GM19238 (cell line): ENCODE measurements around the gene PKN1.
"Not testable (repeated sequence)": the region's sequence is repeated elsewhere in the genome, so short reads cannot be mapped to it uniquely, and the experiment has no call there.

Source experiments
- DNase-seq: peaks from one replicate; pipeline ENCODE4 v3.0.0; 2011; ENCODE audit warnings: low spot score; ENCODE audit not compliant: insufficient read length

The PKN1 gene

DNA sequence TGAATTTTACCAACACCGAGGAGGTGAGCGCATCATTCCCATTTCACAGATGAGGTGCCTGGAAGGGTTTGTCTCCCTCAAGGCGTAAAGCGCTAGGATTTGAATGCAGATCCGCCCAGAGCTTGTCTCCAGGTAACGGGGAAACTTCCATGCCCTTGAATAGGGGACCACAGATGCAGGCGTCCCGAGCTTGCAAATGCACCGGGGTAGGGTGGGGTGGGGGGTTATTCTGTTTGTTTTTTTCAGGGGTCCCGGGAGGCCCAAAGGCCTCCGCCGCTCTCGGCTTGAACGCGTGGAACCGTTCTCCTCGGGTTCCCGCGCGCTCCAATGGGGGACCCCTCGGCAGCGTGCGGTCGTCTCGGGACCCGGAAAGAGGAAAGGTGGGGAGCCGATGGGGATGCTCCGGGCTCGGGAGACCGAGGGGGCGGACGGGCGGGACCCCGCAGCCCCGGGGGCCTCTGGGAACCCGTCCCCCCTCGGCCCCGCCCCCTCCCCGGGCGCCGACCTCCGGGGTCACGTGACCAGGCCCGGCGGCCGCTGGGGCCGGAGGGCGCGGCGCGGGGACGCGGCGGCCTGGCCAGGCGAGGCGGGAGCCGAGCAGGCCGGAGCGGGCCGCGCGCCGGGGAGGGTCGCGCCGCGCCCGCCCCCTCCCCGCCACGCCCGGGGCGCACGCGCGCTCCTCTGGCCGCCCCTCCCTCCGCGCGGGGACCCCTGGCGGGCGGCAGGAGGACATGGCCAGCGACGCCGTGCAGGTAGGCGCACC lies at the start of gene PKN1:
TSS of gene PKN1 (plus strand) at position 516 of the 763 bp plus-strand sequence. CDS start at position 732, 216 bp downstream.
- DNase-seq, result peak; percentile 73

DNA sequence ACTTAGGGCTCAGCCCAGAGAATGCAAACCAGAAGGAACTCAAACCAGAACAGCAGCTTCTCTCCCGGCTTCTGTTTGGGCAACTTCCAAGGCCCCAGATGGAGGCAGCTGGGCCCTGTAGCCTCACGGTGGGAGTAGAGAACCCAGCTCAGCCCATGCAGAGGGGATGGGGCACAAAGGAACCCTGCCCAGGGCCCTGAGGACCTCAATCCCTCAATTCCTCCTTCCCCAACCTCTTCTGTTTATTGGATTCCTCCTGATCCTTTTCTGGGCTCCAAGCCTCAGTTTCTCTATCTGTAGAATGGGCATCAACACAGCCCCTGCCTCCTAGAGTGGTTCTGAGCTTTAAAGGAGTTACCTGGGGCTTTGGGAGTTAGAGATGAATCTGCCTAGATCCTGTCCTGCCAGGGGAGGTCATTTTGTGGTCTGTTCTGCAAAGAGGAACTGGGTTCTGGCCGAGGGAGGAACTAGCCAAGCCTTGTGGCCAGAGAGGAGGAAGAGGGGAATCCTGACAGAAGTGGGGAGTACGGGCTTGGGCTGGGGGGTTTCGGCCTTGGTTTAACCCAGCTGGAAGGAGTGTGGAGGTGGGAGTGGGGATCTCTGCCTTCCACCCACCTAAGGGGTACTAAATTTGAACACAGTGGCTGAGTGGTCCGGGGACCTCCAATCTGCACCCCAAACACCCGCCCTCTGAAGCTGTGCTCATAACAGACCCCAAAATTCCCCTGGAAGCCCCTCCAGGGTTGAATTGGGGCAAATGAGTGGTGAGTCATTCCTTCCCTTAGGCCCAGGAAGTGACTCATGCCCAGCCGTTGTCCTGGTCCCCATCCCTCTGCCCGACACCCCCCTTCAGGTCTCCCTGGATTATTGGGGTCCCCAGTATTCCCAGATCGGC lies 49.2 kb upstream of the PKN1 start:
- no peak for DNase-seq

DNA sequence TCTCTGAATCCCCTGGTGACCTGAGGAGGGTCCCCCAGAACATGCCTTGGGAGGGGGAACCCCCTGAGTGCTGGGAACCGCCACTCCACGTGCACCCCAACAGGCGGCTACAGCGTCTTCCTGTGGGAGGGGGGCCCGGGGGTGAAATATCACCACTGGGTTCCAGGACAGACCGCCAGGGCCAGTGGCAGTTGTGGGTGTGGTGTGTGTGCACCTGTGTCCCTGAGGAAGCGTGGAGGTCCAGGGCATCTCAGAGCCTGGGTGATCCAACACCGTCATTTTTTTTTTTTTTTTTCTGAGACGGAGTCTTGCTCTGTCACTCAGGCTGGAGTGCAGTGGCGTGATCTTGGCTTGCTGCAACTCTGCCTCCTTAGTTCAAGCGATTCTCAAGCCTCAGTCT lies 47.6 kb upstream of the PKN1 start:
- DNase-seq, result no peak

DNA sequence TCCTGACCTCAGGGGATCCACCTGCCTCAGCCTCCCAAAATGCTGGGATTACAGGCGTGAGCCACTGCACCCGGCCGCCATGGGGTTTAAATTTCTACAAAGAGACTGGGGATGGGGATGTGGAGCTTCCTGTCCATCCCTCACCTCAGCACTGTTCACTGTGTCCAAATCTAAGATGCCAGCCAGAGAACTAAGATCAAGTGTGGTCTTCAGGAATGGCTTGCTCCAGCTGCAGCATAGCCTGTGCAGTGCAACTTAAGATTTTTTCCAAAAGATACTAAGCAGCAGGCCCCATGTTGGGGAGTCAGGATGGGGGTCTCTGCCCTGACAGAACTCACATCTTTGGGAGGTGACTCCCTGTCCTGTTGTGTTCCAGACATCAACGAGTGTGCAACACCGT lies 42.6 kb upstream of the PKN1 start:
- DNase-seq, result no peak

DNA sequence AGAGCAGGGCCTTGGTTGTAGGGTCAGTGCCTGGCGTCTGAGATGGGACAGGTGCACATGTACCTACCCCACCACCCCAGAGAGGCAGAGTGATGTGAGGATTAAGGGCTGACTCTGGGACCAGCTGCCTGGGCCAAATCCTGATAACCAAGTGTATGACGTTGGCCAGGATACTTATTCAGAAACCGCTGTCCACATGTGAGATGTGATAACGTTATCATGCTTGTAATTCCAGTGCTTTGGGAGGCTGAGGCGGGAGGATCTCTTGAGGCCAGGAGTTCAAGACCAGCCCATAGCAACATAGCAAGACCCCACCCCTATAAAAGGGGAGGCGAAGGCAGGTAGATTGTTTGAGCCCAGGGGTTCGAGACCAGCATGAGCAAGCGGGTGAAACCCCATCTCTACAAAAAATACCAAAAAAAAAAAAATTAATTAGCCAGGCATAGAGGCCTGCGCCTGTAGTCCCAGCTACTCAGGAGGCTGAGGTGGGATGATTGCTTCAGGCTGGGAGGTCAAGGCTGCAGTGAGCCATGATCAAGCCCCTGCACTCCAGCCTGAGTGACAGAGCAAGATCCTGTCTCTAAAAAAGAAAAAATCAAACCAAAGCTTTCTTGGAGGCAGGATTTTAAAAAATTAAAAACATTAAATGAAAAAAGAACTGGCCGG lies 41.8 kb upstream of the PKN1 start:
- DNase-seq, result no peak

DNA sequence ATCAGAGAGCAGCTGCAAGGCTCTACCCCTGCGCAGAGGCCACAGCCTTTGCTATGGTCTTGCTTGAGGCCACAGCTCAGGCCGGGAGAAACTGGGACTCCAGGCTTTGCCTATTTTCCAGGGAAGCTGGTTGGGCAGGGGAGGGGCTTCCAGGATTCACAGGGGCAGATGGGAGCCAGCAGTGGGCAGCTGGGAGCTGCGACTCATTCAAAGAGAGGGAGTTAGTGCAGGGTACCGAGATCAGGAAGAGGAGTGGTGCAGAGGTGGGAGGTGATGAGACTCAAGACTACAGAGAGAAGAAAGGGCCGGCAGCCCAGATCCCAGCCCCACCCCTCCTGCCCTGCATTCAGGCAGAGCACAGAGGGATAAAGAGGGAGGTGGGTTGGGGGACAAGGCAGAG lies 39.8 kb upstream of the PKN1 start:
- no peak for DNase-seq

DNA sequence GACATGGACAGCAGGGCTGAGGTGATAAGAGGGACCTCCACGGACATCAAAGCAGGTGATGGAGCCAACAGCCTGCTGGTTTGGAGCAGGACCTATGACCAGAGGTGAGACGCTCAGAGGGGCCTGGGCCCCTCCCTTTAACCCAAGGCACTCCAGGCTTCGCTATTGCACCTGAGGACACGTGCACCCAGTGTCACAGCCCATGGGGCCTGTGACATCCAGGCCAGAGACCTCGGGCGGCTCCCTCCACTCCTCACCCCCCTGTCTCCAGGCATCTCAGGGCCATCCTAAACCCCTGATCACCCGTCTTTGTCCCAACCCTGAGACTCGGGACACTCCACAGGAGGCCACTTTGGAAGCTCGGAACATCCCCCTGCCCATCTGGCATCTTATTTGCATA lies 38.9 kb upstream of the PKN1 start:
- DNase-seq, result no peak

DNA sequence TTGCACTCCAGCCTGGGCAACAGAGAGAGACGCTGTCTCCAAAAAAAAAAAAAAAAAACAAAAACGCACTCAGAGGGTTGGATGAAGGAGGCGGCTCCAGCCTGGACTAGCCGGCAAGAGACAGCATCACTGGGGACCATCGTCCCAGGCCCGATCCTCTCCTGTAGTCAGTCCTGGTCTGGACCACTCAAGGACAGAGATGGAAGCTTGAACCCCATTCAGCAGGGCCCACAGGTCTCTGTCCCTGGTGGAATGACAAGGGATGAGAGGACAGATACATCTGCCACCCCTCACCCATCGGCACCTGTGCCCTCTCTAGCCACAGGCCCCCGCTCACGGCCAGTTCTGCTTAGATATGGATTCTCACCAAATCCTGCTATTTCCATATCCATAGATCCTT lies 37.8 kb upstream of the PKN1 start:
- DNase-seq, result no peak

DNA sequence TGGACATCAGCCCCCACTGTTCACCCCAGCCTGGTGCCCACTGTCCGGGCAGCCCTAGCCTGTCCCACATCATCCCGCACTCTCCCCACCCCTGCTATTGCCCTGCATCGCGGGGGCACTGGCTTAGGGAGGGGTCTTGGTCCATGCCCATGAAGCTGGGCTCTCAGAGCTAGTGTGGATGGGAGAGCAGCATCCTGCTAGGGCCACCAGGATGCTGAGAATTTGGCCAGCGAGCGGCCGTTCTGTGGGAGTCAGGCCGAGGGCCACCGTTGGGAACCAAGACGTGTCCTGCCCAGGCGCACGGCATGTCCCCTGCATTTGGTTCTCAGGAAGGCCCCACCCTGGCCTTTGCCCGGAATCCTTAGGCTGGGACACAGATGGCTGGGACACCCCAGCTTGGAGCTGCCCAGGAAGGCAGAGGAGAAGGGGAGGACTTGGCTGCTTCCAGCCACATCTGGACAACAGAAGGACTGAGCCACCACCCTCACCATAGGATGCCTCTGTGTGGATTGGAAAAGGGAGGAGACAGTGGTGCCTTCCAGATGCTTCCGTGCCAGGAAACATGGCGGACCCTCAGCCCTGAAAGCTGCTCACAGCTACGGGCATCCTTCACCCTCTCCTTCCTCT lies 37.3 kb upstream of the PKN1 start:
- DNase-seq, result no peak

DNA sequence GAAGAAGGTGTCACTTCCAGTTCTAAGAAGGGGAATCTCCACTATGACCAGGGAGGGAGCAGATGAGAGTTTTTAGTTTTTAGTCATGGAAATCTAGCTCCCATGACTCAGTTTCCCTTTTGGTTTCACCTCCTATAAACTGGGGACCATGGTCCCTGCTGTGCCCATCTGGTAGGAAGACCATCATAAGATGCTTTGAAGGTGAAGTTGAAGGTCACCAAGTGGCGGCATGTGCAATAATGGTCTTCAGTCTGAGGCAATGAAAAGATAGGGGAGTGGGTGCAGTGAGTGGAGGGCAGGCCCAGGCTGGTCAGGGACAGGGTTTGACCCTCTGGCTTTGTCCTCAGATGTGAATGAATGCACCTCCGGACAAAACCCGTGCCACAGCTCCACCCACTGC lies 36.4 kb upstream of the PKN1 start:
- not testable (repeated sequence) for DNase-seq

DNA sequence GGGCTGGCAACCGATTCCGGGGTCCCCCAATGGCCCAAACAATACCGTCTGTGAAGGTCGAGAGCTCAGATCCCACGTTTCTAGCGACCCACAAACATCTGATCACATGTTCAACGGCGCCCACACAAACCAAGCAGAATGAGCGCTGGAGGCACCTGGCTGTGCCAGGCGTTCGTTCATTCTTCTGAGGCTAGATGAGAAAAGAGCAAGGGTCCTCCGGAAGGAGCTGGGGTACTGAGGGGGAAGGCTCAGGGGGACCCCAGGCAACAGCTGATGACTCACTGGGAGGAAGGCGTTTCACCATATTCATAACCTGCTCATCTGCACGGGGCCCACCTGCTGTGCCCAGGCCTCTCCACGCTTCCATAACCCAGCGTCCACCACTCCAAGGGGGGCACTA lies 35.9 kb upstream of the PKN1 start:
- DNase-seq, result not testable (repeated sequence)

DNA sequence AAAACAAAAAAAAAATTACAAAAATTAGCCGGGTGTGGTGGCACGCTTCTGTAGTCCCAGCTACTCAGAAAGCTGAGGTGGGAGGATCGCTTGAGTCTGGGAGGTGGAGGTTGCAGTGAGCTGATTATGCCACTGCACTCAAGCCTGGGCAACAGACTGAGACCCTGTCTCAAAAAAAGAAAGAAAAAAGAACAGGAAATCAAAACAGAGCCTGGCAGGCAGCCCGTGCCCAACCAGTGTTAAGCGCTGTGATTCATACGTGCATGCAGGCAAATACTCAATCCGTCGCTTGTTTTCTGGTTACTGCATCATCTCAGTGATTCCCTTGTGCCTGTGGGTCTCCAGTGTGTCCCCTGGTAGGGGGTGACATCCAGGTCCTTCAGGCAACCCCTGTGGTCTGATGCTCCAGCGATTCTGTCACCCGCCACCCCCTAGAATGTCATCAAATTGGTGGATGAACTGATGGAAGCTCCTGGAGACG lies 32.1 kb upstream of the PKN1 start:
- DNase-seq, result no peak

DNA sequence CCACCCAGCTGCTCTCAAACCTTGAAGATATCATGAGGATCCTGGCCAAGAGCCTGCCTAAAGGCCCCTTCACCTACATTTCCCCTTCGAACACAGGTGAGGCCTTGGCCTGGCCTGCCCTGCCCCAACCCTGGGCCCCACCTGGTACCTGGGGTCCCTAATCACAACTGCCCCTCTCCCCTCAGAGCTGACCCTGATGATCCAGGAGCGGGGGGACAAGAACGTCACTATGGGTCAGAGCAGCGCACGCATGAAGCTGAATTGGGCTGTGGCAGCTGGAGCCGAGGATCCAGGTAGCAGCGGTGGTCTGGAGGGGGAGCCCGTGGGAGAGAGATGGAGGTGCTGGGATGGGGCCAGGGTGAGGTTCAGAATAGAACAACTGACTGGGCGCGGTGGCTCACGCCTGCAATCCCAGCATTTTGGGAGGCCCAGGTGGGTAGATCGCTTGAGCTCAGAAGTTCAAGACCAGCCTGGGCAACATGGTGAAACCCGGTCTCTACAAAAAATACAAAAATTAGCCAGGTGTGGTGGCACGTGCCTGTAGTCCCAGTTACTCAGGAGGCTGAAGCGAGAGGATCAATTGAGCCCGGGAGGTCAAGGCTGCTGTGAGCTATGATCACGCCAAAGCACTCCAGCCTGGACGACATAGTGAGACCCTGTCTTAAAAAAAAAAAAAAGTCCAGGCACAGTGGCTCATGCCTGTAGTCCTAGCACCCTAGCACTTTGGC lies 31.5 kb upstream of the PKN1 start:
- no peak for DNase-seq

DNA sequence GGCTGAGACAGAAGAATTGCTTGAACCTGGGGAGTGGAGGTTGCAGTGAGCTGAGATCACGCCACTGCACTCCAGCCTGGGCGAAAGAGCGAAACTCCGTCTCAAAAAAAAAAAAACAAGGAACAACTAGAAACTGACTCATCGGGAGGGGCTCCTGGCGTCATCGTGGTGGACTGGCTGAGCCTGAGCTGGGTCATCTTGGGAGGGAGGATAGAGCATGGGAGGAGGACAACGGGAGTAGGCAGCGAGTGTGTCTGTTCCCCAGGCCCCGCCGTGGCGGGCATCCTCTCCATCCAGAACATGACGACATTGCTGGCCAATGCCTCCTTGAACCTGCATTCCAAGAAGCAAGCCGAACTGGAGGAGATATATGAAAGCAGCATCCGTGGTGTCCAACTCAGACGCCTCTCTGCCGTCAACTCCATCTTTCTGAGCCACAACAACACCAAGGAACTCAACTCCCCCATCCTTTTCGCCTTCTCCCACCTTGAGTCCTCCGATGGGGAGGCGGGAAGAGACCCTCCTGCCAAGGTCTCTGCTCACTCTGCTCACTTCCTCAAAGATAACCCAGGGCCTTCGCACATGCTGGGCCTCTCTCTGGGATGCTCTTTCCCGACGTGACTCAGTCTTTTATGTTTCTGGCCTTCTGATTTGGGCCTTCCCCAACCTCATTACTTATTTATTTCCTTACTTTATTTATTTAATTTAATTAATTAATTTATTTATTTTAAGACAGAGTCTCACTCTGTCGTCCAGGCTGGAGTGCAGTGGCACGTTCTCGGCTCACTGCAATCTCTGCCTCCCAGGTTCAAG lies 30.6 kb upstream of the PKN1 start:
- DNase-seq, result no peak

DNA sequence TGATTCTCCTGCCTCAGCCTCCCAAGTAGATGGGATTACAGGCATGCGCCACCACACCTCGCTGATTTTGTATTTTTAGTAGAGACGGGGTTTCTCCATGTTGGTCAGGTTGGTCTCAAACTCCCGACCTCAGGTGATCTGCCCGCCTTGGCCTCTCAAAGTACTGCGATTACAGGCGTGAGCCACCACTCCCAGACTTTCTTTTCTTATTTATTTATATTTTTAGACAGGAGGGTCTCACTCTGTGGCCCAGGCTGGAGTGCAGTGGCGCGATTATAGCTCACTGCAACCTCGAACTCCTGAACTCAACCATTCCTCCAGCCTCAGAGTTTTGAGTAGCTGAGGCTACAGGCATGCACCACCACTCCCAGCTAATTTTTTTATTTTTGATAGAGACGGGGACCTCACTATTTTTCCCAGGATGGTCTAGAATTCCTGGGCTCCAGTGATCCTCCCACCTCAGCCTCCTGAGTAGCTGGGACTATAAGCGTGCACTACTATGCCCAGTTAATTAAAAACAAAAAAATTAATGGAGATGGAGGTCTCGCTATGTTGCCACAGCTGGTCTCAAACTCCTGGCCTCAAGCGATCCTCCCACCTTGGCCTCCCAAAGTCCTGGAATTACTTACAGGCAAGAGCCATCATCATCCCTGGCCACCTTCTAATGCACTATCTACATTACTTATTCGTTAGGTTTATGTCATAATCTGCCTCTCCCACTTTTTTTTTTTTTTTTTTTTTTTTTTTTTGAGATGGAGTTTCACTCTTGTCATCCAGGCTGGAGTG lies 29.8 kb upstream of the PKN1 start:
- not testable (repeated sequence) for DNase-seq

DNA sequence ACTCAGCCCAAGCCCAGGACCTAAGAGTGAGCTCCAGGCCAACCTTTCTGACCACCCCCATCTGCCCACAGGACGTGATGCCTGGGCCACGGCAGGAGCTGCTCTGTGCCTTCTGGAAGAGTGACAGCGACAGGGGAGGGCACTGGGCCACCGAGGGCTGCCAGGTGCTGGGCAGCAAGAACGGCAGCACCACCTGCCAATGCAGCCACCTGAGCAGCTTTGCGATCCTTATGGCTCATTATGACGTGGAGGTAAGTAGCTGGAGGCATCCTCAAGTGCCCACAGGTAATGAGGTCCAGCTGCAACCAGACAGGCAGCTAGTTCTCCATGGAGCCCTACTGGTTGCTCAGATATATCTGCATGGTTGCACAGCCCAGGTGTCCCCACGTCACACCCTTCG lies 28.8 kb upstream of the PKN1 start:
- no peak for DNase-seq

DNA sequence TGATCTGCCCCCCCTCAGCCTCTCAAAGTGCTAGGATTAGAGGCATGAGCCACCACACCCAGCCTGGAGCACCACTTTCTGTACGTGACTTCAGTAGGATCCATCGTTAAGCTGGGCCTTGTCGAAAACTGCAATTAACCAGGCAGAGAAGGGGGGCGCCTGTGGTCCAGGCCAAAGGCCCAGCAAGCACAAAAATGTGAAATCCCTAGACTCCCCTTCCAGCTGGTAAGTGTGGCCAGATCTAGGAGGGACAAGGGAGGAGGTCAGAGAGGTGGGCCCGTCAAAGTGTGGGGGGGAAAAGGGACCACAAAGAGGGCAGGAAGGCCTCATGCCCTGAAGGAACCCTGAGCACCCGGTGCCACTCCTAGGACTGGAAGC lies 27.7 kb upstream of the PKN1 start:
- no peak for DNase-seq

DNA sequence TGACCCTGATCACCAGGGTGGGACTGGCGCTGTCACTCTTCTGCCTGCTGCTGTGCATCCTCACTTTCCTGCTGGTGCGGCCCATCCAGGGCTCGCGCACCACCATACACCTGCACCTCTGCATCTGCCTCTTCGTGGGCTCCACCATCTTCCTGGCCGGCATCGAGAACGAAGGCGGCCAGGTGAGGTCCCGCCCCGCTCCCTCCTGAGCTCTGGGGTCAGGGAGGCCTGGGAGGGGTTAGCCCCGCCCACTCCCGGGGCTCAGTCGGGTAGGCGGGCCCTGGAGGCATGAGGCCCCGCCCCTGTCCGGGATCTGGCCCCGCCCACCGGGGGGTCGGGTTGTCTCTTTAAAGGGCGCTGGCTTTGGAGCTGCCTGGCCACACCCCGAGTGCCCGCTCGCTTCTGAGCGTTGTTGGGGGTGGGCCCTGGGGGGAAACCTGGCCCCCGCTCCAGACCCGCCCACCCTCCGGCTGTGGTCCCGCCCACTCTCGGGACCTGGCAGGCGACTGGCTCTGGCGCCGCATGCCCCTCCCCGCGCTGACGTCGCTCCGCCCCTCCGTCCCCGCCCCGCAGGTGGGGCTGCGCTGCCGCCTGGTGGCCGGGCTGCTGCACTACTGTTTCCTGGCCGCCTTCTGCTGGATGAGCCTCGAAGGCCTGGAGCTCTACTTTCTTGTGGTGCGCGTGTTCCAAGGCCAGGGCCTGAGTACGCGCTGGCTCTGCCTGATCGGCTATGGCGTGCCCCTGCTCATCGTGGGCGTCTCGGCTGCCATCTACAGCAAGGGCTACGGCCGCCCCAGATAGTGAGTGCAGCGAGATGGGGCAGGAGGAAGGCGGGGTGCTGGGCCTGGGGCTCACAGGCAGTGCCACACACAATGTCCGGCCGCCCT lies 27.1 kb upstream of the PKN1 start:
- DNase-seq, result peak; percentile 96
